Thoracic aorta (tissue), 2 donors: ENCODE measurements around the gene CHRNB4. TPM values are rescaled to one million over a fixed set of nuclear protein-coding genes. Genes with fewer than 3 reads are reported as not detected.

Experiments used
- ATAC-seq: fragments of 150-250 bp; one replicate; pipeline ENCODE4 v1.8.0; 2017; ENCODE audit warnings: low read depth; ENCODE audit not compliant: insufficient number of reproducible peaks, low FRiP score
- DNase-seq: peaks from one replicate; pipeline ENCODE4 v3.0.0-alpha.2; 2020; ENCODE audit warnings: low spot score
- H3K27ac ChIP-seq, 2 donors: fragments of 200-600 bp; sonication (generic); 1 replicate in 1 of 2; 2 replicates in 1 of 2; pipeline ENCODE4 v1.5.1; 2016; ENCODE audit warnings: mild to moderate bottlenecking in 2 of 2, moderate library complexity in 2 of 2
- H3K27me3 ChIP-seq: fragments of 200-600 bp; sonication (generic); replicated peaks from 2 replicates; pipeline ENCODE4 v1.6.0; 2016; ENCODE audit warnings: mild to moderate bottlenecking; ENCODE audit not compliant: insufficient read depth
- H3K36me3 ChIP-seq: fragments of 200-600 bp; sonication (generic); one replicate; pipeline ENCODE4 v1.5.1; 2016
- H3K4me1 ChIP-seq, 2 donors: fragments of 200-600 bp; sonication (generic); 1 replicate in 1 of 2; 2 replicates in 1 of 2; pipeline versions ENCODE4 v1.5.1 to v1.6.0; 2016; ENCODE audit warnings: low read depth in 2 of 2, mild to moderate bottlenecking in 1 of 2; ENCODE audit not compliant: control insufficient read depth in 1 of 2
- H3K4me3 ChIP-seq: fragments of 200-600 bp; sonication (generic); 2 replicates; pipeline ENCODE4 v1.5.1; 2016; ENCODE audit warnings: mild to moderate bottlenecking
- H3K9me3 ChIP-seq: fragments of 200-600 bp; sonication (generic); 2 replicates; pipeline ENCODE4 v1.5.1; 2016
- CTCF ChIP-seq: fragments of 200-600 bp; sonication (generic); IDR thresholded peaks from one replicate; pipeline ENCODE4 v1.5.1; 2019; ENCODE audit warnings: antibody characterized with exemption
- total RNA-seq, 2 donors: library from RNA; depleted of rRNA; stranded (reverse); fragments of >200 nt; gene quantifications; one replicate each; pipeline versions ENCODE4 v1.1.0 to v1.2.3, GENCODE V29; 2016

The CHRNB4 gene
- total RNA-seq, 2 donors from 2014 or later, result not detected

- no peak for DNase-seq
- Histone ChIP-seq H3K27me3 (no peaks in the 10 kb centered on the region), H3K36me3 (no peaks in the 10 kb centered on the region), H3K4me1 (no peaks in the 10 kb centered on the region), H3K27ac (no peak overlapping the region), H3K4me3 (no peak overlapping the region), H3K9me3 (no peaks in the 10 kb centered on the region)
- ATAC-seq, result no peak
- TF ChIP-seq CTCF, result no peak
These were observed 31.4 kb upstream of the CHRNB4 start for GRCh38 chr15:78672285-78673014.

- no peaks in the 10 kb centered on the region for H3K27me3 ChIP-seq
- no peak for ATAC-seq
These were observed 30.7 kb upstream of the CHRNB4 start for GRCh38 chr15:78671626-78672211.

GRCh38 chr15:78668987-78669386 is 28.0 kb upstream of the CHRNB4 start:
- Histone ChIP-seq H3K4me3 (no peak overlapping the region), H3K27me3 (no peaks in the 10 kb centered on the region), H3K27ac (no peak overlapping the region), H3K36me3 (no peaks in the 10 kb centered on the region), H3K4me1 (no peaks in the 10 kb centered on the region), H3K9me3 (no peaks in the 10 kb centered on the region)
- ATAC-seq, result no peak
- DNase-seq, result no peak
- TF ChIP-seq CTCF, result no peak

More at GRCh38 chr15:78671626-78672211, 30.7 kb upstream of the CHRNB4 start:
- no peaks in the 10 kb centered on the region for H3K9me3 ChIP-seq
- DNase-seq, result no peak
- H3K4me1 ChIP-seq, result no peaks in the 10 kb centered on the region
- H3K36me3 ChIP-seq, result no peaks in the 10 kb centered on the region
- no peak overlapping the region for H3K27ac ChIP-seq
- no peak overlapping the region for H3K4me3 ChIP-seq
- no peak for TF ChIP-seq CTCF

GRCh38 chr15:78667578-78668236 is 26.7 kb upstream of the CHRNB4 start:
- no peak overlapping the region for H3K4me3 ChIP-seq
- no peak for DNase-seq

More at GRCh38 chr15:78667578-78668236, 26.7 kb upstream of the CHRNB4 start:
- H3K27ac ChIP-seq, result no peak overlapping the region
- H3K36me3 ChIP-seq, result no peaks in the 10 kb centered on the region
- H3K4me1 ChIP-seq, result no peaks in the 10 kb centered on the region
- TF ChIP-seq CTCF, result no peak
- H3K9me3 ChIP-seq, result no peaks in the 10 kb centered on the region
- no peaks in the 10 kb centered on the region for H3K27me3 ChIP-seq
- no peak for ATAC-seq
